Adipocyte (in vitro differentiated cells): ENCODE results near the gene RASA3.
A peak's percentile ranks its signal among the peaks of the same experiment; 100 is the strongest.
"Not testable (repeated sequence)": the region's sequence is repeated elsewhere in the genome, so short reads cannot be mapped to it uniquely, and the experiment has no call there.

Source experiments
- DNase-seq: peaks from one replicate; pipeline ENCODE4 v3.0.0-alpha.2; 2015; ENCODE audit warnings: low read depth
- H3K27me3 ChIP-seq: replicated peaks from 2 replicates; pipeline ENCODE4 v1.7.0; 2013; ENCODE audit warnings: mild to moderate bottlenecking, low read length, moderate library complexity; ENCODE audit not compliant: control insufficient read depth, insufficient read depth
- H3K36me3 ChIP-seq: 2 replicates; pipeline ENCODE4 v1.7.0; 2013; ENCODE audit warnings: low read length, mild to moderate bottlenecking, moderate library complexity; ENCODE audit not compliant: control insufficient read depth, insufficient read depth, severe bottlenecking
- H3K4me1 ChIP-seq: 2 replicates; pipeline ENCODE4 v1.7.0; 2013; ENCODE audit warnings: mild to moderate bottlenecking, low read length, moderate library complexity; ENCODE audit not compliant: control insufficient read depth, insufficient read depth
- H3K4me3 ChIP-seq: 2 replicates; pipeline ENCODE4 v1.7.0; 2013; ENCODE audit warnings: mild to moderate bottlenecking, low read length, moderate library complexity
- H3K9ac ChIP-seq: 2 replicates; pipeline ENCODE4 v1.7.0; 2013; ENCODE audit warnings: mild to moderate bottlenecking, low read length, moderate library complexity
- H3K9me3 ChIP-seq: 2 replicates; pipeline ENCODE4 v1.7.0; 2013; ENCODE audit warnings: mild to moderate bottlenecking, low read length, moderate library complexity; ENCODE audit not compliant: control insufficient read depth

The RASA3 gene

DNA sequence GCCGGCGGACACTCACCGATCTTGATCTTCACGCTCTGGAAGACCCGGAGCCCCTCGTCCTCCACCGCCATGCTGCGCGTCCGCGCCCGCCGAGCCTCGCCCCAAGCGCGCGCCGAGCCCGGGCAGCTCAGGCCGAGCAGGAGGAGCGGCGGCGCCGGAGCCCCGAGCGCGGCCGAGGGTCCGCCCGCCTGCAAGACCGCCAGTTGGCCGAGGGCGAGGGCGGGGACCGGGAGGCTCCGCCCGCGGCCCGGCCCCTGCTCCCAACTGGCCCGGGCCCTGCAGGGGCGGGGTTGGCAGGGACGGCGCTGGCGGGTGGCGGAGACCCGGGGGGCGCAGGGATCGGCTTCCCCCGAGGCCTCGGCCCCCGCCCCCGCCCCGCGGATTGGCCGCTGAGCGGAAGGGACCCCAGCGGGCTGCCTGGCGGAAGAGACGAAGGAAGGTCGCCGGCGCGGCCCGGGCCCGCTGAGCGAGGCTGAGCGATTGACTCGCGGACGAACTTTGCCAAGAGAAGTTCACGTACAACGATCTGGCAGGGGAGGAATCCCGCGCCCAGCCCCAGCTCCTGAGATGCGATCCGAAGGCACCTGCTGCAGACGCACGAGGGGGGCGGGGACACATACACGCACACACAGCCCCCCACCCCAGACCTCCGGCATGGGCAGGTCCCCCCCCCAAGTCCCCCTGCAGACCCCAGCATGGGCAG, at the start of gene RASA3:
RASA3 (minus strand) TSS at position 205 of the 703 bp plus-strand sequence; CDS start at position 71, 134 bp downstream.
- Histone ChIP-seq H3K9ac (peak within 1 kb of the TSS; percentile 97), H3K4me1 (peaks cover 32% of the 10 kb centered on the region), H3K36me3 (no peaks in the 10 kb centered on the region), H3K9me3 (no peaks in the 10 kb centered on the region), H3K4me3 (peak within 1 kb of the TSS; percentile 96), H3K27me3 (no peaks in the 10 kb centered on the region)
- DNase-seq: peak; percentile 94

- Histone ChIP-seq H3K9me3 (no peaks in the 10 kb centered on the region), H3K27me3 (peaks cover 37% of the 10 kb centered on the region), H3K36me3 (no peaks in the 10 kb centered on the region), H3K4me1 (peaks cover 5% of the 10 kb centered on the region), H3K4me3 (no peak within 1 kb of the TSS), H3K9ac (no peak within 1 kb of the TSS)
- DNase-seq: no peak
Observed at GRCh38 chr13:114179087-114179658, 46.8 kb upstream of the RASA3 start, which contains the start of gene CFAP97D2. Gene CFAP97D2 (plus strand): TSS chr13:114179257. CDS start chr13:114179331, 74 bp downstream.

- Histone ChIP-seq H3K4me3 (no peak overlapping the region), H3K27me3 (peaks cover 36% of the 10 kb centered on the region), H3K9me3 (no peaks in the 10 kb centered on the region), H3K9ac (no peak overlapping the region), H3K36me3 (no peaks in the 10 kb centered on the region), H3K4me1 (peaks cover 16% of the 10 kb centered on the region)
- peak; percentile 6 for DNase-seq
Observed at GRCh38 chr13:114177245-114178010, 45.0 kb upstream of the RASA3 start.

DNA sequence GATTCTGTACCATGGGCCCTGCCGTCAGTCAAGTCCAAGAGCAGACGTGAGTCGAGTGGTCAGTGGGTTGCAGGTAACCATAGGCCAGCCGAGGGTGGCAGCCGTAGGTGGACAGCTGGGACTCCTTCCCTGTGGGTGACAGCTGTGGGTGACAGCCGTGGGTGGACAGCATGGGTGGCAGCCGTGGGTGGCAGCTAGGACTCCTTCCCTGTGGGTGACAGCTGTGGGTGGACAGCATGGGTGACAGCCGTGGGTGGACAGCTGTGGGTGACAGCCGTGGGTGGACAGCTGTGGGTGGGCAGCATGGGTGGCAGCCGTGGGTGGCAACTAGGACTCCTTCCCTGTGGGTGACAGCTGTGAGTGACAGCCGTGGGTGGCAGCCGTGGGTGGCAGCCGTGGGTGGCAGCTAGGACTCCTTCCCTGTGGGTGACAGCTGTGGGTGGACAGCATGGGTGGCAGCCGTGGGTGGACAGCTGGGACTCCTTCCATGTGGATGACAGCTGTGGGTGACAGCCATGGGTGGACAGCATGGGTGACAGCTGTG, 44.0 kb upstream of the RASA3 start:
- not testable (repeated sequence) for H3K36me3 ChIP-seq, H3K9me3 ChIP-seq, H3K4me3 ChIP-seq, H3K9ac ChIP-seq, DNase-seq
- Histone ChIP-seq H3K4me1 (peaks cover 16% of the 10 kb centered on the region), H3K27me3 (peaks cover 35% of the 10 kb centered on the region)

DNA sequence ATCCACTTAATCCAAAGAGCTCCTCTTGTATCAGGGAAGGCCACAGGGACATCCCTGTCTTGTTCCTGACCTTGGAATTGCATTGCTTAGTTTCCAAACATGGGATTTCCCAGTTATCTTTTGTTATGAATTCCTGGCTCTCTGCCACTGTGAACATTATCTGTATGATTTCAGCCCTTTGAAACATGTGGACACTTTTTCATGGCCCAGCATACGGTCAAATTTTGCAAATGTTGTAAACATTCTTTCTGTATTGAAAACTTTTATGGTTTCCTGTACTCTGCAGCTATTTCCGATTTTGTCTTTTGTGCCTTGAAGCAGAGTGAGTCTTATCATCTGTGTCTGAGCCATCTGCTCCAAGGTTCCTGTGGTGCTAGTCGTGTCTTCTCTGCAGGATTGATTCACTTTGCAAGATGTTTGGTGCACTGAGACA, 42.1 kb upstream of the RASA3 start:
- Histone ChIP-seq H3K9me3 (peaks cover 3% of the 10 kb centered on the region), H3K4me1 (peaks cover 16% of the 10 kb centered on the region), H3K36me3 (no peaks in the 10 kb centered on the region), H3K27me3 (peaks cover 25% of the 10 kb centered on the region), H3K9ac (no peak overlapping the region), H3K4me3 (no peak overlapping the region)
- DNase-seq: no peak

DNA sequence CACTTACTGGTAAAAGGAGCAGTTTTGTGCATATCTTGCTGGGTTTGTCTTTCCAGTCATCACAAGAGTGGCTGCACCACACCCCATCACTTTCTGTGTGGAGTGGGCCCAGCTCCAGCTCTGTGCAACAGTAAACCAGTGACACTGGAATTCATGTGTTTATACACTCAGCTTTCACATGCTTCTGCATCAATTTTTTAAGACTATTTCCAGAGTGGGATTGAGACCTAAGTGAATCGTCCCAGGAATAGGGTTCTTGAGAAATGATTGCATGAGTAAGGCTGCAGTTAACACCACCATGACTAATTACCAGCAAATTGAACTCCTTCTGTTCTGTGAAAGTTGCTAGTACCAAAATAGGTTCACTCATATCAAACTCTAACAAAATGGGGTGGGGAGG, 41.3 kb upstream of the RASA3 start:
- H3K4me1 ChIP-seq: peaks cover 16% of the 10 kb centered on the region
- H3K4me3 ChIP-seq: no peak overlapping the region
- H3K9ac ChIP-seq: no peak overlapping the region
- DNase-seq: peak; percentile 15
- H3K36me3 ChIP-seq: no peaks in the 10 kb centered on the region
- H3K27me3 ChIP-seq: peaks cover 17% of the 10 kb centered on the region
- H3K9me3 ChIP-seq: peaks cover 3% of the 10 kb centered on the region

- peaks cover 12% of the 10 kb centered on the region for H3K27me3 ChIP-seq
- peaks cover 16% of the 10 kb centered on the region for H3K4me1 ChIP-seq
- H3K36me3 ChIP-seq: no peaks in the 10 kb centered on the region
- DNase-seq: no peak
- H3K4me3 ChIP-seq: no peak overlapping the region
- H3K9me3 ChIP-seq: peaks cover 3% of the 10 kb centered on the region
- no peak overlapping the region for H3K9ac ChIP-seq
Observed at GRCh38 chr13:114173272-114173671, 40.8 kb upstream of the RASA3 start.

DNA sequence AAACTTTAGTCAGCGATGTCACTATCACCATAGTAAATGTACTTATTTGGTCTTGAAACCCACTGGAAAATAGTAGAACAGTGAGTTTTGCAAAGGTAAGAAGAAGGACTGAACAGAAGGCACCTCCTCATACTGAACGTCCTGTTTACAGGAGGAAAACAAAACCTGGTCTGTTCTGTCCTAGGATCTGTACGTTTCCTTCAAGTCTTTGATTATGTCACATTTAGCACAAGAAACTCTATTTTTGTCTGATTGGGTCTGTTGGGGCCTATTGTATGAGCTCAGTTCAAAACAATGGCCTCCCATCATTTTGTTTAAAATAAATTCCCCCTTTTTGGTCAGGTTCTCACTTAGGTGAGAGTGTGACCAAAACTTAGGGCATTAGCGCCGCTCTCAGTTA, 35.5 kb upstream of the RASA3 start:
- H3K9me3 ChIP-seq: peaks cover 3% of the 10 kb centered on the region
- no peak overlapping the region for H3K9ac ChIP-seq
- peaks cover 23% of the 10 kb centered on the region for H3K27me3 ChIP-seq
- no peaks in the 10 kb centered on the region for H3K36me3 ChIP-seq
- peaks cover 10% of the 10 kb centered on the region for H3K4me1 ChIP-seq
- no peak for DNase-seq
- H3K4me3 ChIP-seq: no peak overlapping the region

DNA sequence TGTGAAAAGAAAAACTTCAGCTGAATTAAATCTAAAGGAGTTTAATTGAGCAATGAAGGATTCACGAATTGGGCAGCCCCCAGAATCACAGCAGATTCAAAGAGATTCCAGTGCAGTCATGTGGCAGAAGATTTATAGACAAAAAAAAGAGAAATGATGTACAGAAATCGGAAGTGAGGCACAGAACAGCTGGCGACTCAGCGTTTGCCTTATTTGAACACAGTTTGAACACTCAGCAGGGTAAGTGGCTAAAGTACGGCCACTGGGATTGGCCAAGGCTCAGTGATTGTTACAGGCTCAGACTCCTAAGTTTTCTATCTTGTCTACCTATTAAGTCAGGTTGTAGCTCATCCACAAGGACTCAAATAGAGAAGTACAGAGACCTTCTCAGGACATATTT, 35.0 kb upstream of the RASA3 start:
- no peak for DNase-seq
- Histone ChIP-seq H3K27me3 (peaks cover 26% of the 10 kb centered on the region), H3K36me3 (no peaks in the 10 kb centered on the region), H3K9me3 (peaks cover 3% of the 10 kb centered on the region), H3K9ac (peak overlapping the region; percentile 20), H3K4me1 (peaks cover 10% of the 10 kb centered on the region), H3K4me3 (no peak overlapping the region)

- H3K9ac ChIP-seq: peak overlapping the region; percentile 20
- peaks cover 3% of the 10 kb centered on the region for H3K9me3 ChIP-seq
- H3K27me3 ChIP-seq: peaks cover 35% of the 10 kb centered on the region
- H3K36me3 ChIP-seq: no peaks in the 10 kb centered on the region
- H3K4me1 ChIP-seq: peaks cover 13% of the 10 kb centered on the region
- DNase-seq: no peak
- H3K4me3 ChIP-seq: no peak overlapping the region
Observed at GRCh38 chr13:114166381-114167131, 34.1 kb upstream of the RASA3 start.
